HG03135 (cell line): ENCODE results near the gene EDEM1.
"Not testable (repeated sequence)": the region's sequence is repeated elsewhere in the genome, so short reads cannot be mapped to it uniquely, and the experiment has no call there.

Experiments used
- ATAC-seq: cut with Tn5 transposase; IDR thresholded peaks from one replicate; pipeline ENCODE4 v1.9.1; 2021; ENCODE audit warnings: mild to moderate bottlenecking, moderate library complexity; ENCODE audit not compliant: unreplicated experiment

Gene EDEM1

DNA sequence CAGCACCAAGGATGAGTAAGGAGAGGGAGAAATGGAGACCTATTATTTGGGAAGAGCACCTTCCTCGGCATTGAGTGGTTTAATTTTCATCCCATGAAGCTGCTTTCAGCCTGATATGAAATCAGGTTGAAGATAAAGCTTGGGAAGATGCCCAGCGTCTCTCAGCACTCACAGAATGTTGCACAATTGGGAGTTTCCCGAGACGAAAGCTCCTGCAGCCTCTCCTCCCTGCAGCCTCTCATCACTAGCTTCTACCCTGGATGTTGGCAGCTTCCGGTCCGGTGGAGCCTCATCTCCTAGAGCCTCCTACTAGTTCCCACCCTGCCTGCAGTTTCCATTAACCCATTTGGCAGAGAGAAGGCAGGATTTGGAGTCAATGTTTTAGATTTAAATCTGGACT lies 40.3 kb downstream of the EDEM1 start:
- no peak for ATAC-seq

DNA sequence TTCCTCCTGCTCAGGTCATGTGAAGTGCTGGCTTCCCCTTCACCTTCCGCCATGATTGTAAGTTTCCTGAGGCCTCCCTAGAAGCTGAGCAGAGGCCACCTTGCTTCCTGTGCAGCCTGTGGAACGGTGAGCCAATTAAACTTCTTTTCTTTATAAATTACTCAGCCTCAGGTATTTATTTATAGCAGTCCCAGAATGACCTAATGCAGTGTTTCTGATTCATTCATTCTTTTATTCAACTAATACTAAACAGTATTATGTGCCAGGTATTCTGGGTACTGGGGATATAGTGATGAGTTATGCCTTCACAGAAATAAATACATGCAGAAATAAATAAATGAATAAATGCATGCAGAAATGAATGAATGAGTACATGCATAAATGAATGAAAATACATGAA lies 41.9 kb downstream of the EDEM1 start:
- no peak for ATAC-seq

DNA sequence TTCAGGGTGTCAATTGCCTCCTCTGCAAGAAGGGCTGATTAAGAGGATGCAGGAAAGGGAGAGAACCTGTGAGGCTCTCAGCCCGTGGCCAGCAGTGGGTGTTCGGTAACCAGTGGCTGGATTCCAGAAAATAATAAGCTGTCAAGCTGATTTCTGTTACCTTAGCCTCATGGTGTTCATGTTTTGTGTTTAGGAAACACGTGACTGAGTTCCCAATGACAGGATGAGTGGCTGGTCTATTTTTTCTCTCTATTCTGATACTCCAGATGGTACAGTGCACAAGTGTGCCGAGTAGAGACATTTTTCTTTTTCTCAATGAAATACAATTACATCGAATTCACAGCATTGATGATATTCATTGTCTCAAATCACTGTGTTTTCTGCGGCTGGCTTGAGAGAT lies 43.6 kb downstream of the EDEM1 start:
- ATAC-seq: no peak

DNA sequence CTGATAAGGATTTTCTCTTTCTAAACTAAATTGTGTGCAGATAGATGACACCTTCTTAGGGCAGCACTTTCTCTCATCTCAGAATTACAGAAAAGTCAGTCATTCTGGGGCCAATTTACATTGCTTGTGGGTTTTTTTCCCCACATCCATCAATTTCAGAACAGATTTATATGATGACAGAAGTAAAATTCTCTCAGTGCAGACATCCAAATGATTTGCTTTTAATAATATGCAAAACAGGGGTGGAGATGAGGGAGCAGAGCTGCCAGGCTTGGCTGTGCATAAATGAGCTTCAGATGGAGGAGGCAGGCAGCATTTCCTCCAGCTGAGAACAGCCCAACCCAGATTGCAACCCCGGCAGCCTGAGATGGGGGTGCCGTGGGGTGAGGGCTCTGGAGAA lies 44.0 kb downstream of the EDEM1 start:
- no peak for ATAC-seq

DNA sequence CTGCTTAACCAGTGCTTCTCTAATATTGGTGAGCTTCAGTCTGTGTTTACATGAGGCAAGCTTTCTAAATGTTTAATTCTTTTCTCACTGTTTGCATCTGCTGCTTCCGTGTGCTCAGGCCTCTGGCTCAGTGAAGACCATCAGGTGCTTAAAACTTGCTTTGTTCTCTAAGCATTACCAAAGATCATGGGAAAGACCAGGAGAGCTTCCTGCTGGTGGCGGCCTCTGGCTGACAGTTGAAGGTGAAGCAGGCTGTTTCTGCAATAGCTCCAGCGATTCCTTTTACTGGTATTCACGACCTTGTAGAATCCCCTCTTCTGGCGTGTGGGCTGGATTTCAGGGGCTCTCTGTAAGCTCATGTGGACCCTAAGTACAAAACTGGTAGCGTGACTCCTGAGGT lies 45.1 kb downstream of the EDEM1 start:
- ATAC-seq: no peak

DNA sequence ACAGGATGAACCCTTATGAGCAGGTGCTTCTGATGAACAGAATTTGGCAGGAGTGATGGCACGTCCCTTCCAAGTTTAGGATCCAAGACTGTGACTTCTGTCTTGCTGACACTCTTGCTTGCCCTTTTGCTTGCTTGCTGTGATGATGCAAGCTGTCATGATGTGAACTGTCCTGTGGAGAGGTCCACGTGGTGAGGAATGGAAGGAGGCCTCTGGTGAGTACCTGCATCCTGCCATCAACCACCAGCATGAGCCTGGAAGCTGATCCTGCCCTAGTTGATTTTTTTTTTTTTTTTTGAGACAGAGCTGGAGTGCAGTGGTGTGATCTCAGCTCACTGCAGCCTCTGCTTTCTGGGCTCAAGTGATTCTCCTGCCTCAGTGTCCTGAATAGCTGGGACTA lies 45.5 kb downstream of the EDEM1 start:
- no peak for ATAC-seq

DNA sequence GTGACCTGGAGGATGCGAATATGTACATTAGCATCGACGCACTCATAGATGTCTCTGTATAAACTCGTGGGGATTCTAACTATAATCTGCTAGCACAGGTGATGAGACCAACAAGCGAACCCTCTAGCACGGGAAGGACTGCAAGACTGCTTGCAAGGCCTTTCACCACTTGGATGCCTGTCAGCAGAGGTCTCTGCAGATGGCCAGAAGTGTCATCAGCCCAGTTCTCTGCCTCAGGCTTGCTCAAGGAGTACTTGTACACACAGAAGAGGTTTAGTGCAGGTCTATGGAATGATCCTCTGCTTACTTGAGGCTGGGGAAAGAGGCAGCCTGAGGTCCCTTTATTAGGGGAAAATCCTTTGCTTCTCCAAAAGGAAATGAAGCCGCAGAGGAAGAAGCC lies 48.1 kb downstream of the EDEM1 start:
- no peak for ATAC-seq

DNA sequence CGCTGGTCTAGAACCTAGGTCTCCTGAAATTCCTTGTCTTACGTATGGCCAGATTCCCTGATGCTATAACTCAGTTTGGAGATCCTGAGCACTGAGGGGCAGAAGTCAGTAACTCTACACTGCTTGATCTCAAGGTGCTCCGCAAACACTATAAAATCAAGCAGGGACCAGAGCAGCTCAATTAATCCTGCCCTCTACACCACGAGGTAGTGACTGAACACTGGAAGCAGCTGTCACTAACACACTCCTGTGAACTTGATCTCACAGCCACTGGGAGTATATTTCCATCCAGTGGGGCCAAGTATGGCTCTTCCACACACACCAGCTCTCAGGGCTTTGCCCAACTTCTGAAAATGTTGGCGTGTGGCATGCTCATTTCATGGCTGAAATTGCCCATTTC lies 51.0 kb downstream of the EDEM1 start:
- ATAC-seq: no peak

DNA sequence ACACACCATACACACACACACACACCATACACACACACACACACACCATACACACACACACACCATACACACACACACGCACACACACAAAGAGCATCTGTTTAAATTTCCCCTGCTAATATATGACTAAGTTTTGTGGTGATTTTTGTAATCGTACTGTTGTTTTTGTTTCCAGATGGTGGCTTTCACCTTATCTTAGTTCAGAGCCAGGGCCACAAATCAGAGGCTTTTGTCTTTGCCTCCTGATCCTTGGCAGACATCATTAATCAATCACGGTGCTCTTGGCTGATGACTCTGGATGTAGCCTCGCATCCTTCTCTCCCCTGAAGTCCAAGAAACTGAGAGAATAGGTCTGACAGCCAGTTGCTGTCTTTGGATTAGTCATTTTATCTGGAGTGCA lies 52.1 kb downstream of the EDEM1 start:
- no peak for ATAC-seq

DNA sequence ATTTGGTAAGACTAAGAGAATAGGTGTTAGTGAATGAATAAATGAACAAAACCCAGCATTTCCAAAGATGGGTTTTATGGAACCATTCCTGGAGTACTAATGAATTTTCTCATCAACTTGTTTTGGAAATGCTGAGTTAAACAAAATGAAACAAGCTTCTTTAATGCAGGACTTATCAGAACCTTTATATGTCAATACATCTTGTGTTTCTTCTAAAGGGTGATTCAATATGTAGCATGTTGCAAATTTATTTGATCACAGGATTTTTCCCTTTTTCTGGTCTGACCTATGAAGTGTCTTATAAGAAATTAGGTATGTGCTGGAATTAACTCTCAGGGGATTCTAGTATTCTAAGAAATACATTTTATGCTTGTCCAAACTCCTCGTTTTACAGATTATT lies 53.2 kb downstream of the EDEM1 start:
- no peak for ATAC-seq

DNA sequence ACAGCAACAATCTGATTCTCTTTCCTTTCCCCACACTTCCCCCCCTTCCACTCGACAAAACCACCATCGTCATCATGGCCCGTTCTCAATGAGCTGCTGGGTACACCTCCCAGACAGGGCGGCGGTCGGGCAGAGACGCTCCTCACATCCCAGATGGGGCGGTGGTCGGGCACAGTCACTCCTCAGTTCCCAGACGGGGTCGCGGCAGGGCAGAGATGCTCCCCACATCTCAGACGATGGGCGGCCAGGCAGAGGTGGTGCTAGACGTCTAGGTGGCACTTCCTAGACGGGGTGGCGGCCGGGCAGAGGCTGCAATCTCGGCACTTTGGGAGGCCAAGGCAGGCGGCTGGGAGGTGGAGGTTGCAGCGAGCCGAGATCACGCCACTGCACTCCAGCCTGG lies 55.3 kb downstream of the EDEM1 start:
- ATAC-seq: not testable (repeated sequence)

DNA sequence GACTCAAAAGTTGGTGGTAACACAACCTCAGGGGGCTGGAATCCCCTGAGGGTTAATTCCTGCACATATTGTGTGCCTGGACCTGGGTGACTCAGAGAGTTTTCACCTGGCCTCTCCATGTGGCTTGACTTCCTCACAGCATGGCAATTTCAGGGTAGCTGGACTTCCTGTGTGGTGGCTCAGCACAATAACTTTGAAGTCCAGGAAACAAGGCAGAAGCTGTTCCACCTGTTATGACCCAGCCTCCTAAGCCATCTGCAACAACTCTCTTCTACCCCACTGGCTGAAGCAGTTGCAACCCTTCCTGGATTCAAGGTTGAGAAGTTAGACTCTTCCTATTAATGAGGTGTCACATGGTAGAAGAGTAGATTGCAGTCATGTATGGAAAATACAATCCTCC lies 58.4 kb downstream of the EDEM1 start:
- ATAC-seq: no peak

DNA sequence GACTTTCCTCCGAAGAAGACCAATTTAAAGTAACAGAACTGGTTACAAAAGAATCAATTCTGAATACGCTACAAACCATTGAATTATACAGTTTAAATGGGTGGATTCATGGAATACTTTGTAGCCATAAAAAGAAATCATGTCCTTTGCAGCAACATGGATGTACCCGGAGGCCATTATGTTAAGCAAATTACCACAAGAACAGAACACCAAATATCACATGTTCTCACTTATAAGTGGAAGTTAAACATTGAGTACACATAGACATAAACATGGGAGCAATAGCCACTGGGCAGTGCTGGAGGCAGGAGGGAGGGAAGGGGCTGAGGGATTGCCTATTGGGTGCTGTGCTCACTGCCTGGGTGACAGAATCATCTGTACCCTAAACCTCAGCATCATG lies 61.3 kb downstream of the EDEM1 start:
- ATAC-seq: no peak

DNA sequence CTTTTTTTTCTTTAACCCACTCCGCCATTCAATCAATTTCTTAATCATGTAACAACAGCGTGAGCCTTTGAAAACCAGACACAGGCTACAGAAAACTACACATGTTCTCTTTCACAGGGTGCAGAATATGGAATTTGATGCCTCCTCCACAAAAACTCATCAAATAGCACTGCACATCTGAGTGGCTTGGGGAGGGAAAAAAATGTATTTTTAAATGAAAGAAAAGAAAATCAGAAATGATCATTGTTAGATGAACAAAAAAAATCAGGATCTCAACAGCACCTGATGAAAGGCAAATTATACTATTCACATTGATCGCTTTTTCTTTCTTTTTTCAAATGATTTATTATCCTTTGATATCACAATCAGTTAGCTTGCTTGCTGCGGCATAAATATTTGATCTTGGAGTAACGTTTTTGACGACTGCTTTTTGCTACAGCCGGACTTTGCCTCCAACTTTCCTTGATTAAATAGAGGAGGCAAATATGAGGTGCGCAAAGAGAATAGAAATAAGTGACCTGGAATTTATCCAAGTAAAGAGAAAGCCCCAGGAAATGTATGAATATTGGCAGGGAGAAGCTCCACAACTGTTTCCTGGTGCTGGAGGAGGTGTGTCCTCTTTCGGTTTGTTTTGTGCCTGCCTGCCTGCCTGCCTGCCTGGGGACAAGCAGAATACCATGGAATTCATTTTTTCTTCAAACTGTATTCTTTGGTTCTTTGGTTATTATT lies 63.1 kb downstream of the EDEM1 start:
- ATAC-seq: no peak

DNA sequence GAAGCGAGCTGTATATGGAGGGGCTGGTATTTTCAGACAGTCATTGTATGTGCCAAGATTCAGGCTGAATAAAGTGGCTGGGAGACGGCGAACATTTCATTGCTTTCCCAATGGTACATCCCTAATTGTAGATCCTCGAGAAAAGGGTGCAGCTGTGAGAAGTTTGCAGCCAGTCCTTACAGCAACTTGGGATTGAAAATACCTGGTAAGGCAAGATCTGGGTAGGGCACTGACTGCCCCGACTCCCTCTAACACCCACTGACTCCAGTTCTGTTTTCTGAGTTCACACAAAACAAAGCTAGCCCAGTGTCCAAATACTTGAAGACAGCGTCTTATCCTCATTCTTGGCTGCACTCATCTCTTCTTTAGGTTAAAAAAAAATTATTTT lies 63.7 kb downstream of the EDEM1 start:
- no peak for ATAC-seq

DNA sequence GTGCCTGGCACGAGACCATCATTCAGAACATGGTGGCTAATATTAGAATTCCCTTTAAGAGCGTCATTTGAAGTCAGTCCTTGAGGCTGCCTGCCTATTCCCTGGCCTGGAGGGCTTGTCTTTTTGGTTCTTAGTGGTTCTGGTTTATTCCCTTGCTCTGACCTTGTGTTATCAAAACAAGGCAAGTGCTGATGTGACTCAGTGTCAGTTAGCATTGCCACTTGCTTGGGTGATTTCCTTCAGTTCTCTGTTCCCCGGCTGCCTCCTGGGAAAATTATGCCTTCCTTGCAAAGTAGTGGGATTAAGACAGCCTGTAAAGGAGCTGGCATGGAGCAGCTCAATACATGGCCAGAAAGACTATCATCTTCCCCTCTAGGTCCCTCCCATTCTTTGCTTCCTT lies 64.6 kb downstream of the EDEM1 start:
- no peak for ATAC-seq

DNA sequence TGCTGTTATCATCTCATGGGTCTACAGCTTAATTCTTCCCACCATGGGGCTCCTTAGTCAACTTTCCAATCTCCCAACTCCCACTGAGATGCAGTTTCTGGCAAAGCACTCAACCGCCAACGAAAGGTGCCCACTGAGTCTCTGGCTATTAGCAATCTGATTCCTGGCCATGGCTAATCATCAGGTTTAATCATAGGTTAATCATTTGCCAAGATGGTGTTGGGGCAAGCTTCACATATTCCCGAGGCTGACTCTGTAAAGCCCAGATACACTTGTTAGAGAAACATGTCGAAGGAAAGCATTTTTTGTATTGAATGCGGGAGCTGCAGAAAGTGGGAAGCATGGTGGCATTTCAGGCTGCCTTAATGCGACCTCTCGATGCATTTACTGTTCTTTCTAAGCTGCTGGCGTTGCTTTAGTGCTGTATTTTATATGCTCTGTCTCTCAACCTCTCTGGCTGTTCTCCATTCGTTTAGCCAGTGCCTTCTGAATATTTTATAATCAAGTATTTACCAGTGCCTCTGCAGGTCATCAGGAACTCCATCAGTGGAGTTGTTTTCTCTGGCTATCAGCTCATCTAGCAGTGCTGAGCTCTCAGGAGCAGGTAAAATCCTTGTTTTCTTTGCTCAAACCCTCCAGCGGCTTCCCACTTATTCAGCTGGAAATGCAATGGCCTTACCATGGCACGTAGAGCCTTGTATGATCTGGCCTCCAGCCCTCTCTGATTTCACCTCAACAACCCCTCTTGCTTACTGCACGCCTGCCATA lies 67.0 kb downstream of the EDEM1 start:
- ATAC-seq: no peak

DNA sequence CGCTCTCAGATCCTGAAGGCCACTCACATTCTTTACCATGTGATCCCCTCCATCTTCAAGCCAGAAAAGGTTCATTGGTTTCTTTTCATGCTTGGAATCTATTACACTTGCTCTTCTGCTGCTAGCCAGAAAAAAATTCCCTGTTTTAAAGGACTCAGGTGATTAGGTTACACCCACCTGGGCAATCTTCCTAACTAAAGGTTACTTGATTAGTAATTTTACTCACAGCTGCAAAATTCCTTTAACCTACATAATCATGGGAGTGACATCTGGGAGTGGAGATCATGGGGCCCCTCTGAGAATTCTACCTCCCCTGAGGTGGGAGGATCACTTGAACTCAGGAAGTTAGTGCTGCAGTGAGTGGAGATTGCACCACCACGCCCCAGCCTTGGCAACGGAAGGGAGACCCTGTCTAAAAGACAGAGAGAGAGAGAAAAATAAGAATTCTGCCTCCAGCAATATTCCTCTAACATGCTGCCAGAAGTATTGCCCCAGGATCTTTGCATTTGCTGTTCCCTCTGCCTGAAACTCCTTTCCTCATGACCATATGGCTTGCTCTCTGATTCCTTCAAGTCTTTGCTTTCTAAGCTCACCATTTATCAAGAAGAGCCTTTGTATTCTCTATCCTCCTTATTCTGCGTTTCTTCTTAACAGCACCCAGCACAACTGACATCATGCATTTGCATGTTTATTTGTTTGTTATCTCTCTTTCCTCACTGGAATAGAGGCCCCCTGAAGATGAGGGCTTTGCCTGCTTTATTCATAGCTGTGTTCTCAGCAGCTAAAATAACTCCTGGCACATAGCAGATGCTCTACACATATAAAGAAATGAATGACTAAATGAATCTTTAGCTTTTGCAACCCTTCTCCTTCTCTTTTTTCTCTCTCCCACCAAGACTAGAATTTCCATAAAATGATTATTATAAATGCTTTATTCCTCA lies 68.2 kb downstream of the EDEM1 start:
- no peak for ATAC-seq

DNA sequence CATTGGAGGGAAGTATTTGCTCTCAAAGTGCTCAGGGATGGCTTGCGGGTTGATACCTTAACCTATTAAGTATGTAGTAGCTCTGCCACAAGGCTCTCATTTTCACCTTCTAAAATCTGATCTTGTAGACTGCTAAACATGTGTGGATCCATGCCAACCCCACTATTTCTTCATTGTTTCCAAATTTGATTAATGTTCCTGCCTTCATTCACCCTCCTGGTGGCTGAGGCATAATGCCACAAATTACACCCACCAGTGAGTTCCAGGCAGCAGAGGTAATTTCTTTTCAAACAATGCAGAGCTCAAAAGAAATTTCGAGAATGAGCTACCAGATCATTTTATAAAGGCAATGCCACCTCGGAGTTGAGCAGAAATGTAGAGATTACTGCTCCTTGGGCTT lies 71.0 kb downstream of the EDEM1 start:
- ATAC-seq: no peak

DNA sequence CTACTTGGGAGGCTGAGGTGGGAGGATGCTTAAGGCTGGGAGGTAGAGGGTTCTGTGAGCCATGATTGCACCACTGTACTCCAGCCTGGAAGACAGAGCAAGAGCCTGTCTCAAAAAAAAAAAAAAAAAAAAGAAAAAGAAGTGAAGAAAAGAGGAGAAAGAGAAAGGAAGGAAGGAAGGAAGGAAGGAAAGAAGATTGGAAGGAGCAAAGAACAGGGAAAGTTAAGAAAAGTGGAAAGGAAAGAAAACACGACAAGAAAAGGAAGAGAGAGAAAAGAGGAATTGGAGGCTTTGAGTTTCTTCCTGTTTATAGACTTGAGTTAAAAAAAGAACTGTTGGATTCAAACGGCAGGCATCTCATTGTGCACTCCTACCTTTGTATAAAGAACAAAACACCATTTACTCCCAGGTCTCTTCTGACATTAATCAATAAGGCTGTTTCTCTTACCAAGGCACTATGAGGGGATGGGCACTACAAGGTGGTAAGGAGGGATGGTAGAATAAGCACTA lies 73.5 kb downstream of the EDEM1 start:
- ATAC-seq: no peak

DNA sequence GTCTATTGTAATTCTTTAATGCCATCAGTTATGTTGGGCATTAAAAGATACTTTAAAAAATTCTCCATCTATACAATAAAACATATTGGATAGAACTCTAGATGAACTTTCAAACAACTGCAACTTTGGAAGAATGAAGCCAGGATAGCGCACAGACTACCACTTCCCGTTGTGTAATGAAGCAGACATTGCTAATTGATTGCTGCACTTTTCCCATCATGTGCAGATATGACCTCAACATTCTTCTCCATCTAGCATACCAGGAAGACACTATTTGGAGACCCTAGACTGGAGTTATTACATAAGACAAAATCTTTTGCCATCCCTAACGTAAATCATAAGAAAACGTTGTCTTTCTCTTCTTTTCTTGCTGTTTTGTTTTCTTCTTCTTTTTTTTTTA lies 75.0 kb downstream of the EDEM1 start:
- ATAC-seq: no peak
